GM12873 (cell line): ENCODE data around the gene SEMA5A.

ENCODE experiments used
- TF ChIP-seq, protein P1 (sequence below): IDR thresholded peaks from 2 replicates; pipeline ENCODE4 v1.5.1; 2012; ENCODE audit warnings: low read depth, mild to moderate bottlenecking, moderate library complexity, low read length, control low read depth; ENCODE audit not compliant: insufficient read depth; ENCODE audit errors: missing control alignments

The SEMA5A gene

DNA sequence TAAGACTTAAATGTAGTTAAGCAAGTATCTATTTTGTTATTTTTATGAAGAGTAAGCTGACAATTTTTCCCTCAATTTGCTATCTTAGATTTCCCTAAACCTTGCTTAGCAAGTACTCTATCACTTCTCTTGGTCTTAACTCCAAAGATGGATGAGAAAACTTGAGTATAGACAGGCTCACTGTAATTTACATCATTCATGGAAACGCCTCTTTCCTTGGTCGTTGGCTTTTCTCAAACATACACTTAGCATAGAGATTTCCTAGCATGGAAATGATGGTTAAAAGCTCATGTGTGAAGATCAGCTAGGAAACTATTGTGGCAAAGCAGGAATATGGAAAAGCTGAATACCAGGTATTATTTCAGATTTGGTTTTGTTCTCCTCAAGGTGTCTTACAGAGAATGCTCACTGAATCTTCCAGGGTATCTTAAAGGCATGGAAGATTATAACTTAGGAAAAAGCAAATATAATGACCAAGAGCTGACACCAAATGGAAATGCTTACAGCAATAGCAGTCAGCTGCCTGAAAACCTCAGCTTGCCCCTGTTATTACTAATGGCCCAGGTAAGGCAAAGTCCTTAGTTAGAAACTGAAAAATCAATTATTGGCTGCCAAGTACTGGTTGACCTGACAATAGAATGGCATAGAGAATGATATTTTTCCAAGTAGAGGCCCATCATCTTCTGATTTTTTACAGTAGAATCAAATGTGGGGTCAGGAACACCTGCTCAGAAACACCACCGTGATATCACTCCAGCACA is 84.8 kb downstream of the SEMA5A start:
- TF ChIP-seq, protein P1, sequence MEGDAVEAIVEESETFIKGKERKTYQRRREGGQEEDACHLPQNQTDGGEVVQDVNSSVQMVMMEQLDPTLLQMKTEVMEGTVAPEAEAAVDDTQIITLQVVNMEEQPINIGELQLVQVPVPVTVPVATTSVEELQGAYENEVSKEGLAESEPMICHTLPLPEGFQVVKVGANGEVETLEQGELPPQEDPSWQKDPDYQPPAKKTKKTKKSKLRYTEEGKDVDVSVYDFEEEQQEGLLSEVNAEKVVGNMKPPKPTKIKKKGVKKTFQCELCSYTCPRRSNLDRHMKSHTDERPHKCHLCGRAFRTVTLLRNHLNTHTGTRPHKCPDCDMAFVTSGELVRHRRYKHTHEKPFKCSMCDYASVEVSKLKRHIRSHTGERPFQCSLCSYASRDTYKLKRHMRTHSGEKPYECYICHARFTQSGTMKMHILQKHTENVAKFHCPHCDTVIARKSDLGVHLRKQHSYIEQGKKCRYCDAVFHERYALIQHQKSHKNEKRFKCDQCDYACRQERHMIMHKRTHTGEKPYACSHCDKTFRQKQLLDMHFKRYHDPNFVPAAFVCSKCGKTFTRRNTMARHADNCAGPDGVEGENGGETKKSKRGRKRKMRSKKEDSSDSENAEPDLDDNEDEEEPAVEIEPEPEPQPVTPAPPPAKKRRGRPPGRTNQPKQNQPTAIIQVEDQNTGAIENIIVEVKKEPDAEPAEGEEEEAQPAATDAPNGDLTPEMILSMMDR, result no peak

DNA sequence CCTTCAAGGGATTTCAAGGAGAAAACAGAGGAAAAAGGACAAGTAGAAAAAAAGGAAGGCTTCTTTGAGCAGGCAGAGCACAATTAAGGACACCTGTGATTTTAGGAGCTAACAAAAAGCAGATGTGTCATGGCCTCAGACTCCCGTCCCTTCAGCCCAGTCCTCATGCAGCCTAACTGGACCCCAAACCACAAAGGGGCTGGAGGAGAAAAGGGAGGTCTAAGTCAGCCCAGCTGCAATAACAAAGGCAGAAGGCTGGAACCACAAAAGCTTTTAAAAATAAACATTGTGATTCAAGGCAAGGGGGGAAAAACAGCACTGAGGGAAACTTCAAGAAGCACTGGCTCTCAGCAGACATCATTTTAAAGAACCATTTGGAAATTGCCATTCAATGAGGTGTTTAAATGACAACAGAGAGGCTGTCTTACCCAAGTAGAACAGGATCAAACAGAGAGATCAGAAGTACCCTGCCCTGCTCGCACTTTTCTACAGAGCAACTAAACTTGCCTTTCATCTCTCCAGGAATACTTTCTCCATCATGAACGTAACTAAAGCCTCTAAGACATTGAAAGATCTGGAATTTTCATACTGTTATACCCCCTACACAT is 89.3 kb downstream of the SEMA5A start:
- TF ChIP-seq, protein P1, result no peak

DNA sequence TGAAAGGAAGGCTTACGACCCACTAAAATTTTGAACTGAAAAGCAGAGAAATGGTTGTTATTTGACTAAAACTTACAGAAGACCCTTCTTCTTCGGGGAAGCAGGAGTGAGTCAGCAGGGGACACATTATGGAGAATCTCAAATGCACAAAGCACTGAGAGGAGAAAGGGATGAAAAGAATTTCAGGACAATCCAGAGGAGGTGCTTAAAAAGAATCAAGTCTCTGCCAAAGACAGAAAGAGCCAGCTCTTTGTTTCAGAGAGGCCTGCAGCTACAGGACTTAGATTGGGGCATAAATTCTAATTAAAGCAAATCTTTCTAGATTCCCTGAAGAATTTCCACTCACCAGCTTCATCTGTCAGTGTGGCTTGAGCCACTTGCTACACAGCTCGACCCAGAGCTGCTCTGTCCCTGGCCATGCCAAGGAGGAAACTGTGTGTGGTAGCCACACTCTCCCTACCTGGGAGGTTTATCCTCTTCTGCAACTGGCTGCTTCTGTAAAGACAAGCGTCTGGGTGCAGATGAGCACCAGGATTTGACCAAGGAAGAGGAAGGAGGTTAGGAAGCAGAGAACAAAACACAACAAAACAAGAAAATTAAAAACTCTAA is 89.9 kb downstream of the SEMA5A start:
- TF ChIP-seq, protein P1, result no peak

DNA sequence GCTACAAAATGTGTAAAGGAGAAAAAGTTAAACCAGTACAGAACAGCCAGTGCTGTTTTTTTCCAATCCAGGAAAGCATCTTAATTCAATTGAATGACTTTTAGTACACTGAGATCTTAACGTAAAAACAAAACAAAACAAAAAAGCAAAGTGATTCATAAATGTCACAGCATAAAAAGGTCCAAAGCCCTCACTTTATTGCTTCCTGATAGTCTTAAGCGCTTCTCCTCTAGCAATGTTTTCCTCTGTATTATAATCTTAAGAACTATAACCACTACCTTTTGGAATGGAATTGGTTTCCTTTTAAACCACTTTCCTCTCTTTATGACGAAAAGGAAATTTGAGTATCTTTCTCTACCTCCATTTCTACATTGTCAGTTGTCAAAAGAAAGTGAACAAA is 91.4 kb downstream of the SEMA5A start:
- TF ChIP-seq, protein P1, result no peak

DNA sequence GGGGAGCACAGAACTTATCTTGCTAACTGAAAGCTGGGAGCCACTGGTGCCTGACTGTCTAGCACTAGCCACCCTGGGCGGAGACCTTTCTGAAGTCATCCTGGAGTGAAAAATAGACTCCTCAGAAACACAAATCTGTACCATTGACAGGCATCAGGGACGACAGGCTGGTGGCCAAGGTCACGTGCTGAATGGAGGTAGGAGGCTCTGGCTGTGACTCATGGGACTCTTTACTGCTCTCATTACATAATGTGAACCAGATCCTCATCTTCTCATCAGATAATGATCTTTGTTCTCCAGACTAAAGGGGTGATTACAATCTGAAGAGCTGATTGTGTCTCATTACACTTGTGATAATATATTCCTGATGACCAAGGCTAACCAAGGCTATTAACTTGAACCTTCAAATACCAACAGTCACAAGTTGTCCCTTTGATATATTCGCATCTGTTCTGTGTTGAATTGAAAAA is 91.8 kb downstream of the SEMA5A start:
- TF ChIP-seq, protein P1, result no peak

DNA sequence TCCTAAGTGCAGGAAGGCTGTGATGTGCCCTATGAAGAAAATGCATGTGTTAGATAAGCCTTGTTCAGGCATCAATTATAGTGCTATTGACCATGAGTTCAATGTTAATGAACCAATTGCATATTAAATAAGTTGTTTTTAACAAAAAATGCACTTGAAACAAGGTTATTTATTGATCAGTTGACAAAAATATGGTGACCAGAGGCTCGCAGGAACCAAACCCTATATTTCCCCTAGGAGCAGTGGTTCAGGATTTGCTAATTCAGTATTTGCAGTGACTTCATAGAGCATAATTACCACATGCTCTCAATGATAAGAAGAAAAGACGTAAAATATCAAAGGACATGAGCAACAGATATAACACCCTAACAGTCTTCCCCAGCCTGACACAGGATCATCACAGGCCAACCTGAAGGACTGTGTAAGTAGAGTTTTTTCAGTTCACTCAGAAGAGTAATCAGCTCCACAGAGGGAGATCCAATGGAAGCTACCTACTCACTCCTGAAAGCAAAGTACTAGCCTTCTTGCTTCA is 92.3 kb downstream of the SEMA5A start:
- TF ChIP-seq, protein P1, result no peak

DNA sequence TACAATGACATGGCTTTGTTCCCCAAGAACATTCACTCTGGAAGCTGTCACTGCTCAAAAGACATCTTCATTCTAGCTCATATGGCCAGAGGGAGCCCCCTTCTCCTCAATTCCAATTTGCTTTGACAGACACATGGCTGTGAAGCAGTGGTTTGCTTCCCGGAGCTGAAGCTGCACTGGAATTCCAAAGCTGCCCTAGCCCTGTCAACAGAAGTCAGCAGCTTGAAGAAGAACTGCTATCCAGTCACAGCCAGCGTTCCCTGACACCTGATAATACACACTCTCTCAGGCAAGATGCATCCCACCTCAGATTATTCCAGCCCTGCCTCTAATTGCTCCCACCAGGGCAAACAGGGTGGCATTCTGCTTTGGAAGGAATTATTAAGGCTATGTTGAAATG is 93.7 kb downstream of the SEMA5A start:
- TF ChIP-seq, protein P1, result no peak
